Measurements from ENCODE around the gene HOXD13.

The HOXD13 gene

DNA sequence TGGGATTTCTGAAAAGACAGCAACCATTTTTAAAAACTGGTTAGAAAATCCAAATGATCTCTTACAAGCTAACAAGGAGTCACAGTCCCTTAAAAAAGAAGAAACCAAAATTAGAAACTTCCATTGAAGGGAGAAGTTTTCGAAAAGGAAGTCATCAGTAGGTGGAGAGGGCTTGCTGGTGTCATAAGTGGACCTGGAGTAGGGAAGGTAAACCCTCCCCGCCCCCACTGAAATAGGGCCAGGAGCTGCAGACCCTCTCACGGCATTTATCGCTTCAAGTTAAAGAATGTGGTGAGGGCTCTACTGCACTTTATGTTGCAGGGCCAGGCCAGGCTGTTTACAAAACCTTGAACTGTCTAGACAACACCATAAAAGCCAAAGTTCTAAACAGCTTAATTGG is 17.4 kb downstream of the HOXD13 start:
- Histone ChIP-seq H3K9ac (no peak overlapping the region), H4K20me1 (ENCODE audit: insufficient read depth) (no peaks in the 10 kb centered on the region), H3K36me3 (ENCODE audit: insufficient read depth) (no peaks in the 10 kb centered on the region), H3K27ac (no peak overlapping the region), H3K79me2 (ENCODE audit: insufficient read depth, low read depth) (no peaks in the 10 kb centered on the region), H2AFZ (ENCODE audit: low read depth) (no peak overlapping the region), H3K4me1 (ENCODE audit: low read depth, poor library complexity, severe bottlenecking) (no peaks in the 10 kb centered on the region), H3K27me3 (ENCODE audit: insufficient read depth, low read depth) (no peaks in the 10 kb centered on the region), H3K4me3 (IDR thresholded peaks at IDR 0.05; ENCODE audit: insufficient read depth, low read depth, low read length) (no peak overlapping the region), H3K4me2 (no peak overlapping the region)
- TF ChIP-seq, protein P1, sequence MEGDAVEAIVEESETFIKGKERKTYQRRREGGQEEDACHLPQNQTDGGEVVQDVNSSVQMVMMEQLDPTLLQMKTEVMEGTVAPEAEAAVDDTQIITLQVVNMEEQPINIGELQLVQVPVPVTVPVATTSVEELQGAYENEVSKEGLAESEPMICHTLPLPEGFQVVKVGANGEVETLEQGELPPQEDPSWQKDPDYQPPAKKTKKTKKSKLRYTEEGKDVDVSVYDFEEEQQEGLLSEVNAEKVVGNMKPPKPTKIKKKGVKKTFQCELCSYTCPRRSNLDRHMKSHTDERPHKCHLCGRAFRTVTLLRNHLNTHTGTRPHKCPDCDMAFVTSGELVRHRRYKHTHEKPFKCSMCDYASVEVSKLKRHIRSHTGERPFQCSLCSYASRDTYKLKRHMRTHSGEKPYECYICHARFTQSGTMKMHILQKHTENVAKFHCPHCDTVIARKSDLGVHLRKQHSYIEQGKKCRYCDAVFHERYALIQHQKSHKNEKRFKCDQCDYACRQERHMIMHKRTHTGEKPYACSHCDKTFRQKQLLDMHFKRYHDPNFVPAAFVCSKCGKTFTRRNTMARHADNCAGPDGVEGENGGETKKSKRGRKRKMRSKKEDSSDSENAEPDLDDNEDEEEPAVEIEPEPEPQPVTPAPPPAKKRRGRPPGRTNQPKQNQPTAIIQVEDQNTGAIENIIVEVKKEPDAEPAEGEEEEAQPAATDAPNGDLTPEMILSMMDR (conservative IDR thresholded peaks at IDR 0.05; ENCODE audit: low read depth, low read length): no peak

DNA sequence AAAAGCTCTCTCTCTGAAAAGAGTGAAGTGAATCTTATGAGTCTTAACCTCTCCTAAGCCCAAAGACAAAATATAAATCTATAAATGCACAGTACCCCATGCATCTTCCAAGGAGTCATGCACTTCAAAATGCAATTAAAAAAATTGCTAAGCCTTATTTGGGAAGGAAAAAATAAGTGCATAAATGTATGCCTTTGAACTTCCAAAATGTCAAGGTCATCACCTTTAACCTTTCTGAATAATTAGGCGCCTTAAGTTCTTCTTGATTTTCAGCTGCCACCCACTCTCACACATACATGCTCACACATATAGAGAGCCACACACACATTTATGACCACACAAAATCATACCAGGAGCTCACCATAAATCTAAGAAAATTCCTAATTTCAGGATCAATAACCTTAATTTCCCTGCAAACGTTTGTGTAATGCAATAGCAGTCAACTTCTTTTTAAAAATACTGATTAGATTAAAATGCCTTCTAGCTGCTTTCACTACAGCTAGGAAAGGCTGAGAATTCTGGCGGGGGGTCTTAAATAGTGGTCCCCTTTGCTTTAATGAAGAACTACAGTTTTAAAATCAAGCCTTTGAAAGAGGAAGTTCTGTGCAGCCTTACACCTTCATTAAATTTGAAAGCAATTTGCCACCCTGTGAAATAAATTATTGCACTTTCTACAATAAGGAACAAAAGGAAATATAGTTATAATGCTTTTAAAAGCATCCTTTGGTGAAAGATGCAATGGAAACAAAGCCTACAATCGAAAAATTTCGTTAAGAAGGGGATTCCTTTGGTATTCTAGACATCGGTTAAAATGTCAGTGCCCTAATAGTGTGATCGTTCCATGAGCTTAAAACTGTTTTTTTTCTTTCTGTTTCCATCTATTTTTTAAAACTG is 18.1 kb downstream of the HOXD13 start:
- H3K79me2 ChIP-seq (ENCODE audit: insufficient read depth, low read depth): no peaks in the 10 kb centered on the region
- H3K27ac ChIP-seq: no peak overlapping the region
- H3K4me3 ChIP-seq (IDR thresholded peaks at IDR 0.05; ENCODE audit: insufficient read depth, low read depth, low read length): no peak overlapping the region
- no peak overlapping the region for H3K4me2 ChIP-seq
- H3K9ac ChIP-seq: no peak overlapping the region
- no peaks in the 10 kb centered on the region for H3K36me3 ChIP-seq (ENCODE audit: insufficient read depth)
- TF ChIP-seq, protein P1 (conservative IDR thresholded peaks at IDR 0.05; ENCODE audit: low read depth, low read length): no peak
- no peaks in the 10 kb centered on the region for H3K4me1 ChIP-seq (ENCODE audit: low read depth, poor library complexity, severe bottlenecking)
- no peak overlapping the region for H2AFZ ChIP-seq (ENCODE audit: low read depth)
- H3K27me3 ChIP-seq (ENCODE audit: insufficient read depth, low read depth): no peaks in the 10 kb centered on the region
- H4K20me1 ChIP-seq (ENCODE audit: insufficient read depth): no peaks in the 10 kb centered on the region

DNA sequence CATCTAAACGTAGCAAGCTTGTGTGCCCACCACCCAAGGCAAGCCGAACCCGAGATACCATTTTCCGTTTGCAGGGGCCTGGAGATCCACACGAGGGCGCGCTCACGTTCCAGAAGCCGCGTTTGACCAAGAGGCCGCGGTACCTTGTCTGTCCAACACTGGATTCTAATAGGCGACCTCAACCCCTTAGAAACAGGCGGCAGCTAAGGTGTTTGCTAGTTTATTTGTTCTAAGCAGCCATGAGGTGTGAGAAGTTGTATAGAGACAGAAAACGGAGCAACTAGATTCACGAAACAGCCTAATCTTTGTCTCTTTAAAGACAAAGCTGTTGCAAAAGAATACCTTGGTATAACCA is 18.8 kb downstream of the HOXD13 start:
- no peak overlapping the region for H2AFZ ChIP-seq (ENCODE audit: low read depth)

DNA sequence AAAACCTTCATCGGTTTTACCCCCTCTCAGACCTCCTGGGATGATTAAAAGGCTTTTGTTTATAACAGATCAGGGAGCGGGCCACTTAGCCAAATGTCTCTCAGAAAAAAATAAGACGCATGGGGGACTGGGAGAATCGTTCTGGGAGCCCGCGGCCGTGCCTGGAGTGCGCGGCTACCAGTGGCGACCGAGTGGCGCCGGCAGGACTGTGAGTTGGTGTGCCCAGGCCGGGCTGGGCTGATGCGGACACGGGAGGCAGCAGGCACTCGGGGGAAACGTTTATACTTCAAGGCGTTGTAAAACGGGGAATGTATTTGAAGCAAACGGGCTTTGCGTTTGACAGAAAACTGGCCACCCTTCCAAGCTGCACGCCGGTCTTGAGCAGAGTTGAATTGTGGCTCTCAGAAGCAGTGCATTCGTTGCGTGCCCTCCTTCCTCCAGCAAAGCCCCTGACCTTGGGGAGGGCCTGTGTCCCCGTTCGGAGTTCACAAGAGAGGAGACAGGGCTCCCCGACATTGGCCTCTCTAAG is 19.4 kb downstream of the HOXD13 start:
- H3K4me3 ChIP-seq (IDR thresholded peaks at IDR 0.05; ENCODE audit: insufficient read depth, low read depth, low read length): no peak overlapping the region
- no peak overlapping the region for H3K9ac ChIP-seq
- H3K36me3 ChIP-seq (ENCODE audit: insufficient read depth): no peaks in the 10 kb centered on the region
- no peaks in the 10 kb centered on the region for H3K79me2 ChIP-seq (ENCODE audit: insufficient read depth, low read depth)
- TF ChIP-seq, protein P1 (conservative IDR thresholded peaks at IDR 0.05; ENCODE audit: low read depth, low read length): no peak
- H3K27me3 ChIP-seq (ENCODE audit: insufficient read depth, low read depth): no peaks in the 10 kb centered on the region
- H2AFZ ChIP-seq (ENCODE audit: low read depth): no peak overlapping the region
- no peak overlapping the region for H3K27ac ChIP-seq
- no peaks in the 10 kb centered on the region for H4K20me1 ChIP-seq (ENCODE audit: insufficient read depth)
- H3K4me2 ChIP-seq: no peak overlapping the region
- H3K4me1 ChIP-seq (ENCODE audit: low read depth, poor library complexity, severe bottlenecking): no peaks in the 10 kb centered on the region

More for the DNA sequence above, 18.8 kb downstream of the HOXD13 start:
- Histone ChIP-seq H3K79me2 (ENCODE audit: insufficient read depth, low read depth) (no peaks in the 10 kb centered on the region), H3K27me3 (ENCODE audit: insufficient read depth, low read depth) (no peaks in the 10 kb centered on the region), H3K27ac (no peak overlapping the region), H3K36me3 (ENCODE audit: insufficient read depth) (no peaks in the 10 kb centered on the region), H3K4me1 (ENCODE audit: low read depth, poor library complexity, severe bottlenecking) (no peaks in the 10 kb centered on the region), H3K9ac (no peak overlapping the region), H3K4me2 (no peak overlapping the region), H4K20me1 (ENCODE audit: insufficient read depth) (no peaks in the 10 kb centered on the region), H3K4me3 (IDR thresholded peaks at IDR 0.05; ENCODE audit: insufficient read depth, low read depth, low read length) (no peak overlapping the region)
- TF ChIP-seq, protein P1 (conservative IDR thresholded peaks at IDR 0.05; ENCODE audit: low read depth, low read length): peak; percentile 68
